ENCODE results near the gene MARCHF6. TPM values are rescaled to one million over a fixed set of nuclear protein-coding genes. Genes with fewer than 3 reads are reported as not detected.
"Not testable (repeated sequence)": the region's sequence is repeated elsewhere in the genome, so short reads cannot be mapped to it uniquely, and the experiment has no call there.

MARCHF6 gene, protein sequence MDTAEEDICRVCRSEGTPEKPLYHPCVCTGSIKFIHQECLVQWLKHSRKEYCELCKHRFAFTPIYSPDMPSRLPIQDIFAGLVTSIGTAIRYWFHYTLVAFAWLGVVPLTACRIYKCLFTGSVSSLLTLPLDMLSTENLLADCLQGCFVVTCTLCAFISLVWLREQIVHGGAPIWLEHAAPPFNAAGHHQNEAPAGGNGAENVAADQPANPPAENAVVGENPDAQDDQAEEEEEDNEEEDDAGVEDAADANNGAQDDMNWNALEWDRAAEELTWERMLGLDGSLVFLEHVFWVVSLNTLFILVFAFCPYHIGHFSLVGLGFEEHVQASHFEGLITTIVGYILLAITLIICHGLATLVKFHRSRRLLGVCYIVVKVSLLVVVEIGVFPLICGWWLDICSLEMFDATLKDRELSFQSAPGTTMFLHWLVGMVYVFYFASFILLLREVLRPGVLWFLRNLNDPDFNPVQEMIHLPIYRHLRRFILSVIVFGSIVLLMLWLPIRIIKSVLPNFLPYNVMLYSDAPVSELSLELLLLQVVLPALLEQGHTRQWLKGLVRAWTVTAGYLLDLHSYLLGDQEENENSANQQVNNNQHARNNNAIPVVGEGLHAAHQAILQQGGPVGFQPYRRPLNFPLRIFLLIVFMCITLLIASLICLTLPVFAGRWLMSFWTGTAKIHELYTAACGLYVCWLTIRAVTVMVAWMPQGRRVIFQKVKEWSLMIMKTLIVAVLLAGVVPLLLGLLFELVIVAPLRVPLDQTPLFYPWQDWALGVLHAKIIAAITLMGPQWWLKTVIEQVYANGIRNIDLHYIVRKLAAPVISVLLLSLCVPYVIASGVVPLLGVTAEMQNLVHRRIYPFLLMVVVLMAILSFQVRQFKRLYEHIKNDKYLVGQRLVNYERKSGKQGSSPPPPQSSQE
- polyA plus RNA-seq (ENCODE audit: insufficient read length in 3 of 3), result 100 to 1,000 TPM; 155 to 217 (median 204) TPM
- long read RNA-seq, donor 1, full-length matches to known transcripts, result 19 of 70 reads
- long read RNA-seq, donor 1, partial matches to known transcripts, result 45 of 70 reads
- long read RNA-seq, donor 1, other reads (novel, unspliced or antisense), result 6 of 70 reads
- long read RNA-seq, donor 2, full-length matches to known transcripts, result 17 of 71 reads
- long read RNA-seq, donor 2, partial matches to known transcripts, result 54 of 71 reads
- long read RNA-seq, donor 2, other reads (novel, unspliced or antisense), result 0 of 71 reads
- long read RNA-seq, donor 3, full-length matches to known transcripts, result 15 of 52 reads
- long read RNA-seq, donor 3, partial matches to known transcripts, result 37 of 52 reads
- long read RNA-seq, donor 3, other reads (novel, unspliced or antisense), result 0 of 52 reads
- long read RNA-seq, donor 4, full-length matches to known transcripts, result 8 of 29 reads
- long read RNA-seq, donor 4, partial matches to known transcripts, result 21 of 29 reads
- long read RNA-seq, donor 4, other reads (novel, unspliced or antisense), result 0 of 29 reads
- long read RNA-seq, donor 5, full-length matches to known transcripts, result 6 of 66 reads
- long read RNA-seq, donor 5, partial matches to known transcripts, result 60 of 66 reads
- long read RNA-seq, donor 5, other reads (novel, unspliced or antisense), result 0 of 66 reads
- long read RNA-seq, donor 6, full-length matches to known transcripts, result 24 of 121 reads
- long read RNA-seq, donor 6, partial matches to known transcripts, result 97 of 121 reads
- long read RNA-seq, donor 6, other reads (novel, unspliced or antisense), result 0 of 121 reads
- long read RNA-seq, donor 7, full-length matches to known transcripts, result 25 of 95 reads
- long read RNA-seq, donor 7, partial matches to known transcripts, result 70 of 95 reads
- long read RNA-seq, donor 7, other reads (novel, unspliced or antisense), result 0 of 95 reads
- long read RNA-seq, donor 8, full-length matches to known transcripts, result 7 of 29 reads
- long read RNA-seq, donor 8, partial matches to known transcripts, result 22 of 29 reads
- long read RNA-seq, donor 8, other reads (novel, unspliced or antisense), result 0 of 29 reads
- long read RNA-seq, donor 9, full-length matches to known transcripts, result 18 of 89 reads
- long read RNA-seq, donor 9, partial matches to known transcripts, result 71 of 89 reads
- long read RNA-seq, donor 9, other reads (novel, unspliced or antisense), result 0 of 89 reads
- long read RNA-seq, donor 10, full-length matches to known transcripts, result 22 of 115 reads
- long read RNA-seq, donor 10, partial matches to known transcripts, result 93 of 115 reads
- long read RNA-seq, donor 10, other reads (novel, unspliced or antisense), result 0 of 115 reads
- long read RNA-seq, donor 11, full-length matches to known transcripts, result 21 of 46 reads
- long read RNA-seq, donor 11, partial matches to known transcripts, result 25 of 46 reads
- long read RNA-seq, donor 11, other reads (novel, unspliced or antisense), result 0 of 46 reads
- long read RNA-seq, donor 12, full-length matches to known transcripts, result 25 of 143 reads
- long read RNA-seq, donor 12, partial matches to known transcripts, result 118 of 143 reads
- long read RNA-seq, donor 12, other reads (novel, unspliced or antisense), result 0 of 143 reads
- long read RNA-seq, donor 13, full-length matches to known transcripts, result 12 of 51 reads
- long read RNA-seq, donor 13, partial matches to known transcripts, result 39 of 51 reads
- long read RNA-seq, donor 13, other reads (novel, unspliced or antisense), result 0 of 51 reads
- long read RNA-seq, donor 14, full-length matches to known transcripts, result 17 of 104 reads
- long read RNA-seq, donor 14, partial matches to known transcripts, result 87 of 104 reads
- long read RNA-seq, donor 14, other reads (novel, unspliced or antisense), result 0 of 104 reads
- long read RNA-seq, donor 15, full-length matches to known transcripts, result 20 of 95 reads
- long read RNA-seq, donor 15, partial matches to known transcripts, result 75 of 95 reads
- long read RNA-seq, donor 15, other reads (novel, unspliced or antisense), result 0 of 95 reads
- long read RNA-seq, donor 16, full-length matches to known transcripts, result 25 of 88 reads
- long read RNA-seq, donor 16, partial matches to known transcripts, result 63 of 88 reads
- long read RNA-seq, donor 16, other reads (novel, unspliced or antisense), result 0 of 88 reads

DNA sequence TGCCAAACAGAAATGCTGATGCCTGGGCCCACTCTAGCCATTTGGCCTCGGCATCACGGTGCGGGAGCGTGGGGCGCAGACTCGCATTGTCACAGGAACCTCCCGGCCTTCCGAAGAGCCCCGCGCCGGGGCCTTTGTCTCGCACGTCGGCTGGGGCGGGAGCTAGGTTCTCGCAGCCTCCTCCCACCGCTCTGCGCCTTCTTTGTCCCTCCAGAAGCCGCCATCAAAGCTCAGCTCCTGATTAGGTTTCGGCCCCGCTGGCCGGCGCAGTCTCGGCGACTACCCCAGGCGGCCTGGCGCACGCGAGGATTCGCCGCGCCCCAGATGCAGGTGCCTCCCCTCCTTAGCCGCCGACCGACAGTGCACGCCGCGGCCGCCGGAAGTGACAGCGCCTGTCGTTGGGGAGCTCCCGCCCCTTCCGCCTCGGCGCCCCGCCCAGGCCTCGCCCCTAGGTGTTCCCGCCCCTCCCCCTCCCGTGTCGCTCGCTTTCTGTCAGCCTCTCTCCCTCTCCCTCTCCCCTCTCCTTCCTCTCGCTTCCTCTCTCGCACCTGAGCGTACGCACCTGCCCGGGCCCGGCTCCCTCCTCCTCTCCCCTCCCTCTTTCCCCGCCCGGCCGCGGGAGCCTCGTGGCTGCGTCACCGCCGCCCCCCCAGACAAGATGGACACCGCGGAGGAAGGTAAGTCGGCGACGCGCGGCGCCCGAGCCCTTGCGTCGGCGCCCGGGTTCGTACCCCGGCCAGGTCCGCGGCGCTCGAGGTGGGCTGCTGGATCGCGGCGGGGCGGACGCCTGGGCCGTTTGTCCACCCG lies at the start of gene MARCHF6:
TSS of gene MARCHF6 (plus strand) at position 455 of the 807 bp plus-strand sequence. CDS start at position 659, 204 bp downstream.
- DNase-seq, result peak; percentile 92

DNA sequence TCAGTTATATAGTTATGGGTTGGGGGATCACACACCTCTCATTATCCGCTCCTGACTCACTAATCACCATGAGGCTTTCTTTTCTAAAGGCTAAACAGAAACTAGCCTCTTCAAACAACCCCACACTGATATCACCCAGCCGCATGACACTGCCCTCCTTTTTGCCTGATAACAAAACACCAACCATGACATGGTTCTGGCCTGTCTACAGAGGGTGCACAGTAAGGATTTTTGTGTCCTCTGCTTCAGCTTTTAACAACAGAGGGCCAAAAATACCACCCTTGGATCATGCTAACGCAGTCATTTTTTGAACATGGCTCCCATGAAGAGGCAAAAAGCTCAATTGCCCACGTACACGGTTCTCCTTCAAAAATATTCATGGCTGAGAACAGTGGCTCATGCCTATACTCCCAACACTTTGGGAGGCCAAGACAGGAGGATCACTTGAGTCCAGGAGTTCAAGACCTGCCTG lies 49.8 kb upstream of the MARCHF6 start:
- DNase-seq, result no peak

DNA sequence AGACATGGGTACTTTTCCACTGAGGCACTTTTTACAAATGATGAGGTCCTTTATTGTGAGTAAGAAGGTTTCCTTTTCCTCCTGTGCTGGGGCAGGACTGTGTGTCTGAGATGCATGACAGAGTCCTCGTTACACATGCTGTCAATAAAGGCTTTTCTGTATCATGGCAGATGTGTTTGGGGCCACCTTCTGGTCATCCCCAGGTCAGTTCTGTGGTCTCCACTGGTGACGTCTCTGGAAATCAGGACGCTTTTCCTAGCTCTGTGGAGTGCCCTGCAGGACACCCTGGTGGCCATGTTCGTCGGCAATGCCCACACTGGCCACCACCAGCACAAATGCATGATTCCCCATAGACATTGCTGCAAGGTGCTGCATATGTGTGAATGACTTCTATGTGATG lies 48.6 kb upstream of the MARCHF6 start:
- DNase-seq, result no peak

DNA sequence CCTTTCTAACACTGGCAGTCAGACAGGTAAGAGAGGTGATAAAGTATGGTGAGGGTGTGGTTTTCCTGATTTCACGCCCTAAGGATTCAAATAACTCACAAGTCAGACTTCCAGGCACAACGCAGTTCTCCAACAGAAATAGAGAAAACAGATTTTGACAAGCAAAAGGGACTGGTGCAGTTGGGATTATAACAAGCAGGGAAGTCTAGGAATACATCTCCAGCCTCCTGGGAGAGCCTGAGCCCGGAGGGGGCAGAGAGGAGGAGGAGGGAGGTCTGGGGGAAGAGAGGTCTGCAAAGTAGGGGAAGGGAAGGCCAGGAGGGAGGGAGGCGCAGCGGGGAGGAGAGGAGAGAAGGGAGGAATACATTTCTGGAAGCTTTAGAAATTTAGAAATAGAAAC lies 47.4 kb upstream of the MARCHF6 start:
- DNase-seq, result no peak

DNA sequence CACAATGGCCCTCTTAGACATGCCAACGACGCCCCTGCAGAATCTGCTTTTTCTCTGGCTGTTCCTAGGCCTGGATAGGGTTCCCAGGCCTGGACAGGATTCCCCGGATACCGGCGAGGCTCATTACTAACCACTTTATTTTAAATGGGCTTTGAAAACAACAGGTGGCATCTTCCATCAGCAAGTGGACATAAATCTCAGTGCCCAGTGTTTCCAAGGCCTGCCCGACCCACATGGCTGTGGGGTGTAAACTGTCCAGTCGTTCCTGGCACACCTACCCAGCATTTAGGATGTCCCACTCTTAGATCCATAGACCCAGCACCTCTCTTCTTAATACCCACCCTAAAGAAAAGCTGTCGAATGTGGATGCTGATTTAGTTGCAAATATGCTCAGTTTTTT lies 46.7 kb upstream of the MARCHF6 start:
- DNase-seq, result no peak

DNA sequence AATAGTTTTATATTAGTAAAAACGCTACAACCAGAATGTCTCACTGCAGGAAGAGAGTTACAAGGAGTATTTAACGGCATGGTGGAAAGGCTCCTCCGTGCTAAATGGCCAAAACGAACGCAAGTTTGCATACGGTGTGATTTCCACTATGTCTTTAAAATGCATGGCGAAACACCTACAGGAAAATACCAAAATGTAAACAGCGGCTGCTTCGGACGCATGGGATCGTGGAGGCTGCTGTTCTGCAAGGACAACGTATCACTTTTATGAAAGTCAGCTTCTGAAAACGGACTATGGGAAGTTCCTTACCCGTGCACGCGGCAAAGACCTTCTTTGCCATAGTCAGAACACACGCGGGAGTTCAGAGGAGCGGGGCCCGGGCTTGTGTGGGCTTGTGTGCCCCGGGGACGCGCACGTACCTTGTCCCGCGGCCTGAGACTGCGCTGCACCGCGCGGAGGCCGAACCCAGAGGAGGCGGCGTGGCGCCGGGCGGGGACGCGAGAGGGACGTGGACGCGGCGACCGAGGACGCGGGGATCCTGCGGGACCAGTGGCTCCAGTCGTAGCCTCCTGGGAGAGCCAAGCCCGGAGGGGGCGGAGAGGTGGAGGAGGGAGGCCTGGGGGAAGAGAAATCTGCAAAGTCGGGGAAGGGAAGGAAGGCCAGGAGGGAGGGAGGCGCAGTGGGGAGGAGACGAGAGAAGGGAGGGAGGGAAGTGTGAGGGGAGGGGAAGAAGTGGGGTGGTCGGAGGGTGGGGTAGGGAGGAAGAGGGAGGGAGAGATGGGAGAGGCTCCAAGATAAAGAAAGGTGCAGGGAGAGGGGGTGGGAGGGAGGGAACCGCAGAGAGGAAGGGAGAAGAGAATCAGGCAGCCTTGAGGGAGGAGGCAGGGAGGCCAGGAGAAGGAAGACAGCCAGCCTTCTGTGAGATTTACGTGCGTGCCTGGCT lies 46.0 kb upstream of the MARCHF6 start, which contains the start of gene CMBL:
TSS of gene CMBL (minus strand) at position 697 of the 943 bp plus-strand sequence. CDS start 17,140 bp downstream, outside the sequence.
- DNase-seq, result peak; percentile 54

DNA sequence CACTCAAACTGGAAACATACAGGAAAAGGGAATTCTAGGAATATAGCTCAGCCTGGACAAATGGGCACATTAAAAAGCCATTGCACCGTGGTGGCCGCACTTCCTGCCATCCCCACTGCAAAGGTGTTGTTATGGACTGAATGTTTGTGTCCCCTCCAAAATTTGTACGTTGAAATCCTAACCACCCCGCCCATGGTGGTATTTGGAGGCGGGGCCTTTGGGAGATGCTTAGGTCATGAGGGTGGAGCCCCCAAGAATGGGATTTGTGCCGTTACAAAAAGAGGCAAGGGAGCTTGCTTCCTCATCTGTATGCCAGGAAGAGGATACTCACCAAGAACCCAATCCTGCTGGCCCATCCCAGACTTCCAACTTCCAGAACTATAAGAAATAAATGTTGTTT lies 44.7 kb upstream of the MARCHF6 start:
- DNase-seq, result no peak

DNA sequence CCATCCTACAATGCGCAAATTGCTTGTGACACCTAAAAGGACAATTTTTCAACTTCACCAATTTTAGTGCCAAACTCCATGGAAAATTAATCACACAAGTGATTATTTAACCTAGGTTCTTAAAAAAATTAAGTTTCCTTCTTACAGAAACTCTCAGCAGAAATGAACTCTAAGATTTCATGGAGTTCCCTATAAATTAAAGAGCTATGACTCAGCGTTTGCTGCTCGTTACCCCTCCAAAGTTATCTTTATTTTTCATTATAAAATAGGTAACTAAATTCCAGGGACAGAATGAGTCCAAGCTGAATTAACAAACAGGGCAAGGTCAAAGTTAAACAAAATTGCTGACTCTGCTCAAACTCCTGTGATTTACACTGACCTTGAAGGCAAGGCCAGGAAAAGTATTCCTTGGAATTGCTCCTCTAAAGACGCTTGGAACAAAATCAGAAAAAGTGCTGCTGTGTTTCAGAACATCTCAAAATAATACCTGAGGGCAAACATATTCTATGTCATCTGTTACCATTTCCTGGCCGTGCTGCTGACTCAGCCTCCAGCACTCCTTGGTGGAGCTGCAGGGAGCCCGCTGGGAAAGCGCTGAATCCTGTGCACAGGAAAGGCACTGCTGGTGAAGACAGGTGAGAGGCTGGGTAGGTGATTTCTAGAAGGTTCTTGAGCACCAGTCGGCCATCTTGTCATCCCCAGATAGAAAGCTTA lies 43.3 kb upstream of the MARCHF6 start:
- DNase-seq, result no peak

DNA sequence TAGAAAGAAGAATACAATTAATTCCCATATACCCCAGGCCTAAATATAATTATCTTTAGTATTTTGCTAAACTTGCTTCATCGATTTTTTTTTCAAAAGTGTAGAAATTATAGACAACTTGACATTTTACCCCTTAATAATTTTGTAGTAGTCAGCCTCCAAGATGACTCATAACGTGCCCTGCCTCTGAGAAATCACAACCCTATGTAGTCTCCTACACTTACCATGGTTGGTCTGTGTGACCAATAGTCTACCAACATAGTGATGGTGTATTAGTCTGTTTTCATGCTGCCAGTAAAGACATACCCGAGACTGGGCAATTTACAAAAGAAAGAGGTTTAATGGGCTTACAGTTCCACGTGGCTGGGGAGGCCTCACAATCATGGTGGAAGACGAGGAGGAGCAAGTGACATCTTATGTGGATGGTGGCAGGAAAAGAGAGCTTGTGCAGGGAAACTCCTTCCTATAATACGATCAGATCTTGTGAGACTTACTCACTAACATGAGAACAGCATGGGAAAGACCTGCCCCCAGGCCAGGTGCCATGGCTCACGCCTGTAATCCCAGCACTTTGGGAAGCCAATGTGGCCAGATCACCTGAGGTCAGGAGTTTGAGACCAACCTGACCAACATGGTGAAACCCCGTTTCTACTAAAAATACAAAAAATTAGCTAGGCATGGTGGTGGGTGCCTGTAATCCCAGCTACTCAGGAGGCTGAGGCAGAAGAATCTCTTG lies 42.5 kb upstream of the MARCHF6 start:
- DNase-seq, result not testable (repeated sequence)

DNA sequence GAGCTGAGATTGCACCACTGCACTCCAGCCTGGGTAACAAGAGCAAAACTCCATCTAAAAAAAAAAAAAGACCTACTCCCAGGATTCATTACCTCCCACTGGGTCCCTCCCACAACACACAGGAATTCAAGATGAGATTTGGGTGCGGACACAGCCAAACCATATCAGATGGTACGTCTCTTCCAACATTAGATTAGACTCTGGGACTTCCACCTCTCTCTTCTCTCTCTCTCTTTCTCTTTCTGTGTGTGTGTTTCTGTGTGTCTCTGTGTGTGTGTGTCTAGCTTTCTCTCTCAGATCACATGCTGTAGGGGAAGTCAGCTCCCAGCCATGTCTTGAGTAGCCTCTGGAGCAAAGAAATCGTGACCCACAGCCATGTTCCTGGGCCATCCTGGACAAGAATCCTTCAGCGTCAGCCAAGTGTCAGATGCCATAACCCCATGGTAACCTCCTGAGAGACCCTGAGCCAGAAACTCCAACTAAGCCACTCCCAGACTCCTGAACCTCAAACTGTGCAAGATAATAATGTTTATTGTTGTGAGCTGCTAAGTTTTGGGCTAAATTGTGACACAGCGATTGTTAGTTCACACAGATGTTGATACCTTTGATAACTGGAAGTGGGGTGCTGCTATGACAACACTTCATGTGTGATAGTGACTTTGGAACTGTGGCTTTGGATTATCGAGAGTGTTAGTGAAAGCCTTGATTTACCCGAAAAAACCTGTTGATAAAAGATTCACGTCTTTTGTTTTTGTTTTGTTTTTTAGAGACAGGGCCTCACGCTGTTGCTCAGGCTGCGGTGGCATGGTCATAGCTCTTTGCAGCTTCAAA lies 41.7 kb upstream of the MARCHF6 start:
- DNase-seq, result no peak

DNA sequence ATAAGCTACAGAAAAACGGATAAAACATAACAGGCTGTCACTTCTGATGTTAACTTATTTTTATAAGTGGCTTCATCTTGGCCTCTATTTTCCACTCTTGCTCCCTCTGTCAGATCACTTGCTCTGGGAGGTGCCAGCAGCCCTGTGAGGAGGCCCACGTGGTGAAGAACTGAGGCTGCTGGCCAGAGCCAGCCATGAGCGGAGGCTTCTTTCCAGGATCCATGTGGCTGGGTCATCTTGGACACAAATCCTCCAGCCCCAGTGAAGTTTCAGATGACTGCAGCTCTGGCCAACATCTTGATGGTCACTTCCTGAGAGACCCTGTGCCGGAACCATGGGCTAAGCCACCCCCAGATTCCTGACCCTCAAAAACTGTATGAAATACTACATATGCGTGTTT lies 38.3 kb upstream of the MARCHF6 start:
- DNase-seq, result no peak

DNA sequence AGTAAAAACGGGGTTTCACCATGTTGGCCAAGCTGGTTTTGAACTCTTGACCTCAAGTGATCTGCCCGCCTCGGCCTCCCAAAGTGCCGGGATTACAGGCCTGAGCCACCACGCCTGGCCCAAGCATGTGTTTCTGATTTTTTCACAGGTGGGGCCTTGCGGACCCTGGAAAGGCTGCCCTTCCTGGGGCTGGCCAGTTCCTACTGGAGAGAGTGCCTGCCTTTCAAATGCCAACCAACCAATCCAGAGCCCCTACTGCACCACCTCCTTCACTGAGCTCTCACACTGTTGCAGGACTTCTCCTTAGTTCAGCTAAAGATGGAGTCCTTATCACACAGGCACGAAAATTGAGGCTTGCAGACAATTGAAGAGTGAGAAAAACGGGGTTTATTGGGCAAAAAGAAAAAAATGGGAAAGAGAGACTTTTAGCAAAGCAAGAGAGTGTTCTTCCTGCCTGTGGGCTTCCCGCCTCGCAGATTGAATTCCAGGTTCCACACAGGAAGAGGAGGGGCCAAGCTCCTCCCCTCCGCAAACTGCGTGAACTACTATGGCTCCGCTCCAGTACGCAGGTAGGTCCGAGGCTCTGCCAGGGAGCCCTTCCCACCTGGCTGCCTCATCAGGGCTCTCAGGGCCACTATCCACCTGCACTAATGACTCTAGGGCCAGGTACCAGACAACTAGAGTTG lies 37.5 kb upstream of the MARCHF6 start:
- no peak for DNase-seq
